Endothelial cell of umbilical vein (primary cell): ENCODE results near the gene KLHL10.

Experiments
- CTCF ChIP-seq, 2 donors: IDR thresholded peaks; 1 replicate in 1 of 2; 2 replicates in 1 of 2; pipeline ENCODE4 v1.5.1; 2011; ENCODE audit warnings: low read length in 2 of 2, mild to moderate bottlenecking in 2 of 2, moderate library complexity in 2 of 2, control low read depth in 1 of 2, inconsistent platforms in 1 of 2, low read depth in 1 of 2; ENCODE audit not compliant: insufficient read depth in 1 of 2; ENCODE audit errors: extremely low read depth in 1 of 2
- EZH2 ChIP-seq: IDR thresholded peaks from 2 replicates; pipeline ENCODE4 v1.6.1; 2012; ENCODE audit warnings: borderline replicate concordance, low read depth, mild to moderate bottlenecking, moderate library complexity, low read length, inconsistent platforms; ENCODE audit not compliant: severe bottlenecking
- MAX ChIP-seq: IDR thresholded peaks from 2 replicates; pipeline ENCODE4 v1.6.1; 2011; ENCODE audit not compliant: insufficient read depth, insufficient read length
- POLR2A ChIP-seq: IDR thresholded peaks from 2 replicates; pipeline ENCODE4 v1.6.1; 2012; ENCODE audit warnings: low read depth, mild to moderate bottlenecking, control low read depth, low read length
- POLR2AphosphoS5 ChIP-seq: IDR thresholded peaks from 2 replicates; pipeline ENCODE4 v1.6.1; 2012; ENCODE audit warnings: low read depth, mild to moderate bottlenecking, control low read depth, low read length, moderate library complexity; ENCODE audit not compliant: insufficient read depth

GRCh38 chr17:41818024-41818423 lies 19.6 kb upstream of the KLHL10 start:
- no peak for TF ChIP-seq CTCF (IDR thresholded peaks at IDR 0.05; ENCODE audit: extremely low read depth in 1 of 2, insufficient read depth in 1 of 2, low read depth in 1 of 2, low read length in 2 of 2)
- no peak for TF ChIP-seq MAX
- no peak for TF ChIP-seq POLR2AphosphoS5
- no peak for TF ChIP-seq POLR2A
- no peak for TF ChIP-seq EZH2
